Measurements from ENCODE around the gene KCNH1.
"Not testable (repeated sequence)": the region's sequence is repeated elsewhere in the genome, so short reads cannot be mapped to it uniquely, and the experiment has no call there.

Gene KCNH1

GRCh38 chr1:210691039-210691610, 442.8 kb downstream of the KCNH1 start:
- no peak overlapping the region for H3K4me3 ChIP-seq (ENCODE audit: low read depth, low read length)

DNA sequence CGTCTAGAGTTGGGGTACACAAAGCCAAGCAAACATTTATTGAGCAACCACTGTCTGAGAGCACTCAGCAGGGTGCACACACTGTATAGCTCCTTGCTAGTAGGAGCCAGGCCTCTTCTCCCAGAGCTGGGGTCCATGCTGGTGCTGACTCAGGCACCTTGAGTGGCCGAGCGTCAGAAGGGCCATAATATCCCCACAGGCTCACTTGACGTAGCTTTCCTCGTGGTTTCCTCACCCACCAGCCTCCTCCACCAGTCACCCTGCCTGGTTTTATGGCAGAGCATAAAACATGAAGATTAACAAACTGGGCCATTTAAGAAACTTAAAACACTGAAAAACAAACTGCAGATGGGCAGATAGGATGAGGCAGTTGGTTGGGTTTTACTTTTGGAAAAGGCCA, 443.7 kb downstream of the KCNH1 start:
- no peak overlapping the region for H3K4me3 ChIP-seq (ENCODE audit: low read depth, low read length)

DNA sequence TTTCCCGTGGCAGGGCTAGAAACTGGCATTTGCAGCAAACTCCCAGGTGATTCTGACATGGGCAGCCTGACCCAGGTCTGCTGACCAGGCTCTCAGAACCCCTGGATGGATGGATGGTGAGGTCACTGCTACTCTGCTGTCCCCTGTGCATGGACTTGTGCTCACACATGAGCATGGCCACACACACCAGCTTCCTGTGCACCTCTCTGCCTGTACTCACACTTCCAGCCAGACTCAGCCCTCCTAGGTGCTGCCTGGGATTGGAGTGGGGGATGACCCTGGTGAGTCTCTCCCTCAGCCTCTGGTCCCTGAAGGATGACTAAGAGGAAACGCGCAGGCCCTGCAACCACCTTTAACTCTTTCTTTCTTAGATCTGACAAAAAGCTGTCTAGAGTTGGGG, 444.1 kb downstream of the KCNH1 start:
- H3K4me3 ChIP-seq (ENCODE audit: low read depth, low read length) = no peak overlapping the region

- no peak overlapping the region for H3K4me3 ChIP-seq (ENCODE audit: low read depth, low read length)
Measured at GRCh38 chr1:210688512-210689234, 445.3 kb downstream of the KCNH1 start.

GRCh38 chr1:210687582-210688279, 446.2 kb downstream of the KCNH1 start:
- H3K4me3 ChIP-seq (ENCODE audit: low read depth, low read length) = no peak overlapping the region

- H3K4me3 ChIP-seq (ENCODE audit: low read depth, low read length) = no peak overlapping the region
Measured at GRCh38 chr1:210686841-210687240, 447.1 kb downstream of the KCNH1 start.

DNA sequence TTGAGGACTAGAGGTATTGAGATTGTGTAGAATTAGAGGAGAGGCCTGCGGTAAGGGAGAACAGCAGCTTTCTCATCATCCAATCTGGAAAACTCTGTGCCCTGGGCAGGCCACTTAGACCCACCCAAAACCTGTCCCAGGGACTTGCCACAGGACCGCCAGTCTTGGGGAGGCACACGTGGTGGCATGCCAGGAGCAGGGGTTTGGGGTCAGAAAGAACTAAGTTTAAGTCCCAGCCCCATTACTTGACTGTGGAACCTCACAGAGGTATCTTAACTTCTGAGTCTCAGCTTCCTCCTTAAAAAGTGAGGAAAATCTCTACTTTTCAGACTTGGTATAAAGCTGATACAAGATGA, 448.7 kb downstream of the KCNH1 start:
- no peak overlapping the region for H3K4me3 ChIP-seq (ENCODE audit: low read depth, low read length)

DNA sequence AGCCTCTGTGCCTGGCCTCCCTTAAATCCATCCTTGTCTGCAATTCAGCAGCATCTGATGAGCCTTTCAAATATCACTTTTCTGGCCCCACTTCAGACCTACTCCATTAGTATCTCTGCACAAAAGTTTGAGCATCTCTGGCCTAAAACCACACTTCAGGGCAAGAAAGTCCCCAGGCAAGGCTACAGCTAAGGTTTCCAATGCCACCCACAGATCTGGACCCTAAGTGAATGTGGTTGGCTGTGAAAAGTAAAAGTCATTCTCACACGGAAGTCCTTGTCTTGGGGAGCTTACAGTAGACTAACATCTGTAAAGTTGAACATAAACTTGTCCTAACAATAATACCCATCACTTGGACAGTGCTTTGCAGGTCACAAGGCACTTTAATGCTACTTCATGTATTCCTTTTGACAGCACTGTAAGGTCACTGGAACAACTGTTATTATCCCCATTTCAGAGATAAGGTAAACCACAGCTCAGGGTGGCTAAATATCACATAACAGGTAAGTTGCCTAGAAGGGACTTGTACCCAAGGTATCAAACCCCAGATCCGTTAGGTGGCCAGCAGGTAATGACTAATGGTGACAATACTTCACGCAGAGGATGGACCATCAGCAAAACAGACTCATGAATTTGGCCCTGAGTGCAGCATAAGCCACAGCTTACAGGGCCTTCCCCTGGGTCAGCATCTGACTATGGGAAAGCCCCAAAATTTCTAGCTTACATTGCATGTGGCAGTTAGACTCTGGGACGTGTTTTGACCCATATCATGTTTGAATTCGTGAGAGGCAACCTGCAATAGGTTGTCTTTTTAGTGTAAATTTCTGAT, 449.3 kb downstream of the KCNH1 start:
- H3K4me3 ChIP-seq (ENCODE audit: low read depth, low read length) = no peak overlapping the region

GRCh38 chr1:210683403-210684047, 450.4 kb downstream of the KCNH1 start:
- H3K4me3 ChIP-seq (ENCODE audit: low read depth, low read length) = no peak overlapping the region

- no peak overlapping the region for H3K4me3 ChIP-seq (ENCODE audit: low read depth, low read length)
Measured at GRCh38 chr1:210681158-210681557, 452.8 kb downstream of the KCNH1 start.

DNA sequence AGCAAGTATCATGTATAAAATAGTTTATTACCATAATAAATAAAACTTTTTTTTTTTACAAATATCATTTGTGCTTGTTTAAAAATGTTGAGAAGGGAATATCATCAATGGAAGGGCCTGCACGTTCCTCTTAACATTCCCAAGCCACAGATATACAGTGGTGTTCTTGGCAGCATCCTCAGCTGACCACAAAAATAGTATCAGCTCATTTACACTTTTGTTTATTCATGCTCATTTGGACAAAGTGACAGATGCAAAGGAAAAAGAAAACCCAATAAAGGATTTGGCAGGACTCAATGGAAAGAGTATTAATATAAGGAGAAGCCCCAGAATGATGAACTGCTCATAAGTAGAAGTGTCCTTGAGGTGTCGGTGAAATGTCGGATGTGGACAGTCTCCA, 455.6 kb downstream of the KCNH1 start:
- no peak overlapping the region for H3K4me3 ChIP-seq (ENCODE audit: low read depth, low read length)

DNA sequence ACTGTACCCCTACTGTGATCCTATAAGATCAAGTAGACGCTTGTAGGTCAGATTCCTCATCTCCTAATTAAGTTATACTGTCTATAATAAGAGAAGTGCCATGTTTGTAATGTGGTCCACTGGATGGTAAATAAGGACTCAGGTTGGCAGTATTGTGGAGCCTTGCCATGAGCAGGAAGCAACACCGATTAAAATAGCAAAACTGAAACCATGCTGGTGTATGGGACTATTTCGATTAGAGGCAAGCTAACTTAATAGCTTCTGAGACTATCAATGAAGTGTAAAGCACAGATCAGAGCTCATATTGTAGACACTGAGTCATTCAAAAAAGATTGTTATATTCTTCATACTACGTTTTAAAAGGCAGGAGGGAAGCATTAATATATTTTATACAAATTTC, 456.4 kb downstream of the KCNH1 start:
- no peak overlapping the region for H3K4me3 ChIP-seq (ENCODE audit: low read depth, low read length)

- no peak overlapping the region for H3K4me3 ChIP-seq (ENCODE audit: low read depth, low read length)
Measured at GRCh38 chr1:210676539-210676938, 457.4 kb downstream of the KCNH1 start.

DNA sequence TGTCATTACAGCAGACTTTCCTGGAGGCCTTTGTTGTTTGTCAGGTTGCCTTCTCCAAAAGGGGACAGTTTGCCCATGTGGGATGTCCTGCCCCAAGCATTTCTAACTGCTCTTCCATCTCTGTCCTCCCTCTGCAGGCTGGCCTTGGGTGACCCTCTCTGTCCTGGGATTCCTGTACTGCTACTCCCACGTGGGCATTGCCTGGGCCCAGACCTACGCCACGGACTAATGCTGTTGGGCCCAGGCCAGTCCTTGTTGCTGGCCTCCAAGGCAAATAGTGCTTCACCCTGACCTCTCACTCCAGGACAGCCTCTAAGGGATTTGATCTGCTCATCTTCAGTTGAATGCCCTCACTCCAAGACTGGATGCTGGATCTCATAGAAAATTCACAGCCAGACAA, 459.8 kb downstream of the KCNH1 start:
- no peak overlapping the region for H3K4me3 ChIP-seq (ENCODE audit: low read depth, low read length)

- no peak overlapping the region for H3K4me3 ChIP-seq (ENCODE audit: low read depth, low read length)
Measured at GRCh38 chr1:210669951-210670350, 464.0 kb downstream of the KCNH1 start.

DNA sequence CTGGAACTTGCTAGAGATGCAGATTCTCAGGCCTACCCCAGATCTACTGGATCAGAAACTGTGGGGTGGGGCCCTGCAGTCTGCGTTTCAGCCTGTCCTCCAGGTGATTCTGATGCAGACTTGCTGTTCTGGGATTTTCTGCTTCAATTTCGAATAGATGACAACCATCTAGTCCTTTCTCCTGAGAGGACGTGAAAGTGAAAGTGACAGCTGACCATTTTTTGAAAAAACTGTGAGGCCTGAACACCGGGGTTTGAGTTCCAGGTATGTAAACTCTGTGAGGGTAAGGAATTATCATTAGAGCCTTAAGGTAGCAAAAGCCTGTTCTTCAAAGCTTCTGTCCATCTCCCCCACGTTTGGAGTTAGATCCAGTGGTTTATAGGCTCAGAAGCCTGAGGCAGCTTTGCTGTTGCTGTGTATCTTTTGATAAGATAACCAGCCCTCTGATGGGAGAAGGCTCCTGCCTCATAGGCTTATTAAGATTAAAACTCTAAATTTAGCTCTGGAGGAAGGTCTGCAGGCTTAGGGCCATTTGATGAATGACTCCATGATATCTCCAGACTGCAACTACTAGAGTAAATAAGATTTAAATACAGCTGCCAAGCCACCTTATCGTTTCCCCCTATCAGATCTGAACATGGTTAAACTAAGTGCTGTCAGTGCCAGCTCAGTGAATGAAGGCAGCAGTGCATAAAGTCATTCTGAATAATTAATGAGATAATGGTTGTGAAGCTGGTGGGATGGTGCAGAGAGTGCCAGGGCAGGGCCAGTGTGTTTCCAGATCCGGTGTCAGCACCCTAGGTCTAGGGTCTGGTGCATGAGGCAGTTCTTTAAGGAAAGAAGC, 470.0 kb downstream of the KCNH1 start:
- H3K4me3 ChIP-seq (ENCODE audit: low read depth, low read length) = no peak overlapping the region

GRCh38 chr1:210662291-210663050, 471.5 kb downstream of the KCNH1 start:
- H3K4me3 ChIP-seq (ENCODE audit: low read depth, low read length) = no peak overlapping the region

DNA sequence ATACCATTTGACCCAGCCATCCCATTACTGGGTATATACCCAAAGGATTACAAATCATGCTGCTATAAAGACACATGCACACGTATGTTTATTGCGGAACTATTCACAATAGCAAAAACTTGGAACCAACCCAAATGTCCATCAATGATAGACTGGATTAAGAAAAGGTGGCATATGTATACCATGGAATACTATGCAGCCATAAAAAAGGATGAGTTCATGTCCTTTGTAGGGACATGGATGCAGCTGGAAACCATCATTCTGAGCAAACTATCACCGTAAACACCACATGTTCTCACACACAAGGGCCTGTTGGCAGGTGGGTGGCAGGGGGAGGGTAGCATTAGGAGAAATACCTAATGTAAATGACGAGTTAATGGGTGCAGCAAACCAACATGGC, 472.4 kb downstream of the KCNH1 start:
- not testable (repeated sequence) for H3K4me3 ChIP-seq (ENCODE audit: low read depth, low read length)

- H3K4me3 ChIP-seq (ENCODE audit: low read depth, low read length) = no peak overlapping the region
Measured at GRCh38 chr1:210657806-210658205, 476.1 kb downstream of the KCNH1 start.
